HG03521 (cell line): Measurements from ENCODE around the gene CCSAP.

Source experiments
- ATAC-seq: cut with Tn5 transposase; IDR thresholded peaks from one replicate; pipeline ENCODE4 v1.9.1; 2021; ENCODE audit warnings: mild to moderate bottlenecking, moderate library complexity; ENCODE audit not compliant: unreplicated experiment

The CCSAP gene

GRCh38 chr1:229365569-229365968 lies 22.7 kb upstream of the CCSAP start:
- ATAC-seq, result no peak

- no peak for ATAC-seq
Measured at GRCh38 chr1:229364207-229365065, 21.6 kb upstream of the CCSAP start.

- ATAC-seq, result no peak
Measured at GRCh38 chr1:229363723-229364122, 20.9 kb upstream of the CCSAP start.

GRCh38 chr1:229360420-229360819 lies 17.6 kb upstream of the CCSAP start:
- ATAC-seq, result no peak

- no peak for ATAC-seq
Measured at GRCh38 chr1:229355661-229356060, 12.8 kb upstream of the CCSAP start.

GRCh38 chr1:229354226-229354625 lies 11.4 kb upstream of the CCSAP start:
- ATAC-seq, result no peak

- no peak for ATAC-seq
Measured at GRCh38 chr1:229352975-229353374, 10.1 kb upstream of the CCSAP start.

GRCh38 chr1:229349463-229350385 lies 6.9 kb upstream of the CCSAP start:
- no peak for ATAC-seq

- ATAC-seq, result no peak
Measured at GRCh38 chr1:229347528-229347927, 4.7 kb upstream of the CCSAP start.

GRCh38 chr1:229344937-229345684 lies 2.3 kb upstream of the CCSAP start:
- no peak for ATAC-seq

GRCh38 chr1:229344139-229344538 lies 1.3 kb upstream of the CCSAP start:
- no peak for ATAC-seq

GRCh38 chr1:229341774-229342655 lies 832 bp downstream of the CCSAP start:
- peak; percentile 65 for ATAC-seq

GRCh38 chr1:229340496-229340895 lies 2.4 kb downstream of the CCSAP start:
- no peak for ATAC-seq

GRCh38 chr1:229339520-229339919 lies 3.3 kb downstream of the CCSAP start:
- no peak for ATAC-seq

GRCh38 chr1:229339086-229339485 lies 3.8 kb downstream of the CCSAP start:
- no peak for ATAC-seq

GRCh38 chr1:229336345-229336744 lies 6.5 kb downstream of the CCSAP start:
- no peak for ATAC-seq

GRCh38 chr1:229334716-229335115 lies 8.1 kb downstream of the CCSAP start:
- no peak for ATAC-seq

GRCh38 chr1:229334269-229334668 lies 8.6 kb downstream of the CCSAP start:
- no peak for ATAC-seq

- ATAC-seq, result no peak
Measured at GRCh38 chr1:229328598-229329362, 14.1 kb downstream of the CCSAP start.
